Sciatic nerve (tissue), 2 donors: ENCODE results near the gene LINC01488. TPM values are rescaled to one million over a fixed set of nuclear protein-coding genes. Genes with fewer than 3 reads are reported as not detected.

ENCODE experiments used
- ATAC-seq: fragments of 200-7000 bp; cut with Tn5 transposase; one replicate; pipeline ENCODE4 v1.9.1; 2020; ENCODE audit warnings: mild to moderate bottlenecking, moderate library complexity
- DNase-seq: peaks from one replicate; pipeline ENCODE4 v3.0.0-alpha.2; 2020; ENCODE audit warnings: low spot score
- intact Hi-C: fragments of 100-400 bp; cut with DNase I; formaldehyde crosslinking; loops from one replicate; pipeline ENCODE4 v1.14.2; 2022
- total RNA-seq: library from RNA; stranded (reverse); fragmentation: NEBNext Ultra II Directional; extraction: Animal tissue kit (Norgen Biotek cat#: 25700); gene quantifications from one replicate; pipeline ENCODE4 v1.2.1, GENCODE V29; 2021
- donor health status: DM: no; HTN: no; CAD: no.
- donor health status: DM: no; HTN: no; CAD: no.

LINC01488 gene
- total RNA-seq, 1 donor from 2014 or later, result not detected

DNA sequence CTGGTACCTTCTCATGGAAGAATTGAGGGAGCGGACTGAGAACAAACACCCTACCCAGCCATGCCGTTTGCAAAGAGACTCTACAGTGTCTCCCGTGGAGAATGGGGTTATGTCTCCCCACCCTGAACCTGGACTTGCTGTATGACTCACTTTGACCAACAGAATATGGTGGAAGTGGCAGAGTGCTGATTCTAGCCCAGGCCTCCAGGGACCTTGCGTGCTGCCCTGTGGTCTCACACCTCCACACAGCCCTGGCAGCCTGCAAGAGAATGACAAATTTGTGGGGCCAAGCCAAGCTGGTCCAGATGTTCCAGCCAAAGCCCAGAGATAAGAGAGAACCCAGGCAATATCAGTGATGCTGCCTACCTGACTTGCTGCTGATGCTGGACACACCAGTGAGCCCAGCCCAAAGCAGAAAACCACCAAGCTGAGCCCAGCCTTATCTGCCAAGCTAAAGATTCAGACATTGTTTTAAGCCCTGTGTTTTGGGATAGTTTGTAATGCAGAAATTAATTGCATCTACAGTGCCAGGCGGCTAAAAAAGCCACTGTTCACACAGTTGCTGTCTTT, 8.1 kb upstream of the LINC01488 start:
- ATAC-seq, result no peak
- no peak for DNase-seq
- intact Hi-C loops, result no loop called here

DNA sequence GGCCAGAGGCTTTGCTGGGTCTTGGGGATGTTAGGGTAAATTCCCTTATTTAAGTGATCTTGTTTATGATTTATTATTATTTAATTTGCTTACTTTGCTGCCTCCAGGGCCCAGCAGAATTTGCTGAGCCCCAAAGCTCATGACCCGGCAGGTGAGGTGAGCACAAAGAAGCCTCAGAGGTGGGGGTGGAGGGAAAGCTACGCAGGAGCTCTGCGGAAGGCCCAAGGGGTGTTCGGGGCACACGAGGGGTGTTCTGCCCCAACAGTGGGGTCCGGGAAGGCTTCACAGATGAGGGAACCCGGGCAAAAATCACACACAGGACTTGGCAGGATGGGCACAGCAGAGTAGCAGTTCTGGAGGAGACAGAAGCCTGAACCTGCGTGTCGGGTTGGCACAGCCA, 6.7 kb upstream of the LINC01488 start:
- intact Hi-C loops, result no loop called here
- no peak for ATAC-seq
- DNase-seq, result no peak

DNA sequence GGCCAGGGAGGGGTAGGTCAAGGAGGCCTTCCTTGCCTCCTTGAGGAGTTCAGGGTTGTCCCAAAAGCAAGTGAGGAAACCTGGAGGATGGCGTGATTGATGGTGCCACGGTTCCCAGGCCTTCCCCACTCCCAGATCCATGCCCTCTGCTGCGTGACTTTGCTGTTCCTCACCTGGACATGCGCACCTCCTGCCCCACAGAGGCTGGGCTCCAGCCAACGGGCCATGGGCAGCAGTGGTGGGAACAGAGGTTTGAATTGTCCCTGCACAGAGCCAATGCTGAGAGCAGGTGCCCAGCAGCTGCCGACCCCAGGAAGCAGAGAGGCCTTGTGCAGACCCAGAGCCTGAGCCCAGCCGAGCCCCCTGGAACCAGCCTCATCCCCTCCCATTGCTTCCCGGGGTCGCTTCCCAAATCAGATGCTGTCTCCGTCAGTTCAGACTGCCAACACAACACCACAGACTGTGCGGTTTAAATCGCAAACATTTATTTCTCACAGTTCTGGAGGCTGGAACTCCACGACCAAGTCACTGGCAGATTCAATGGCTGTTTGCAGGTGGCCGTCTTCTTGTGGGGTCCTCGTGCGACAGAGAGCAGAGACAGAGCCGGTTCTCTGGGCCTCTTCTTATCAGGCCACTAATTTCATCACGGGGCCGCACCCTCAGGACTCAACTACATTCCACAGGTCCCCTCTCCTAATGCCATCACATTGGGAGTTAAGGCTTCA, 6.2 kb upstream of the LINC01488 start:
- intact Hi-C loops, result no loop called here
- DNase-seq, result no peak
- no peak for ATAC-seq

DNA sequence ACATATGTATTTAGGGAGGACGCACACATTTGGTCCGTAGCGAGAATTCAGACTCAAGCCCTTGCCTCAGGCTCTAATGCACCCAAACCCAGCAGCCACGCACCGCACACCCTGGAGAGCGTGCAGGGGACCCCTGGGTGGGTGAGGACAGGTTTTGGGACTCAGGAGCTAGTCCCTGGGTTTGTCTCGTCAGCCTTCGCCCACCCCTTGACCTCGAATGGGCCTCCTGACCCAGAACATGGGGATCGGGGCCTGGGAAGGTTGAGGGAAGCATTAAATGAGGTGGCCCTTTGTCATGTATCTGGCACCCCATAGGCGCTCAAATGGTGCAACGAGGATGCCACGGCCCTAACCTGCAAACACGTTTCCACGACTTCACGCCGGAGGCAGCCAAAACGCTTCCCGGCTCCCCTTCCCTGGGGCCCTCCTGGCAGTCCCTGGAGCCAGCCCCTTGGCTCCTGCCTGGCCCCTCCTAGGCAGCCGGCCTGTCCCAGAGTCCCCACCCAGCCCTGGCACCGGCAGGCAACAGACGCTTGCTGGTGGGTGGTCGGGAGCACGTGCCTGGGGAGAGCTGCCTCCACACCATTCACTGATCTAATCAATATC, 5.5 kb upstream of the LINC01488 start:
- DNase-seq, result no peak
- no peak for ATAC-seq
- intact Hi-C loops, result no loop called here

DNA sequence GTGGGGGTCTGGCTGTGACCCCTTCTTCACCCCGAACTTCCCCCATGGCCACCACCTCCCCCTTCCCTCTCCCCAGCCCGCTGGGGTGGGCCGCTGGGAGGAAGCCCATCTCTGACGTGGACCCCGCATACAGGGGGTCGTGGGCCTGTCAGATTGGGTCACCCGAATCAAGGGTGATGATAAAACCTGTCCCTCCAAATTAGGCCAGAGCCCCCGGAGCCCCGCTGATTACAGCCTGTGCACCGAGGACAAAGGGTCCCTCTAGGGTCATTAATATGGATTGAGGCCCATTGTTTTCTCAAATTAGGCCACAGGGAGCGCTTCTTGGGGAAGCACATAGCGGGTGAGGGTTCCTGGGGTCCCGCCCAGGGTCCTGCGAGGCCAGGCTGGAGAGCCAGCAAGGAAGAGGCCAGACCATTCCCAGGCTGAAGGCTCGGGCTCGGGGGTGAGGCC, 4.9 kb upstream of the LINC01488 start:
- intact Hi-C loops, result no loop called here
- DNase-seq (no peak), ATAC-seq (no peak)

DNA sequence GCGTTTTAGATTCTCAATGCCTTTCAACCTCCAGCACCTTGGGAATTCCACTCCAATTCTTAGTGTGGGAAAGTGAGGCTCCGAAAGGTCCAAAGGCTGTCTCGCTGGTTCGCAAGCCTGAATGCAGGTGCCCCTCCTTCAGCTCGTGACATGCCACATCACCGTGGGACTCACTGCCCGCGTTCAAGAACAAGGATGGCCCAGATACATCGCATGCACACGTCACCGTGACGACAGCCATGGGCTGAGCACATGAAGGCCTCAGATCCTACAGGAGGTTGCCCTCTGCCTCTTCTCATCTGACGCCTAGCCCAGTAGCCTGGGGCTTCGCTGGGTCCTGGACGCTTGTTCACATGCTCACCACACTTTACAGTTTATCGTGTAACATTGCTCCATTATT, 4.4 kb upstream of the LINC01488 start:
- ATAC-seq (no peak), DNase-seq (no peak)
- intact Hi-C loops, result no loop called here

DNA sequence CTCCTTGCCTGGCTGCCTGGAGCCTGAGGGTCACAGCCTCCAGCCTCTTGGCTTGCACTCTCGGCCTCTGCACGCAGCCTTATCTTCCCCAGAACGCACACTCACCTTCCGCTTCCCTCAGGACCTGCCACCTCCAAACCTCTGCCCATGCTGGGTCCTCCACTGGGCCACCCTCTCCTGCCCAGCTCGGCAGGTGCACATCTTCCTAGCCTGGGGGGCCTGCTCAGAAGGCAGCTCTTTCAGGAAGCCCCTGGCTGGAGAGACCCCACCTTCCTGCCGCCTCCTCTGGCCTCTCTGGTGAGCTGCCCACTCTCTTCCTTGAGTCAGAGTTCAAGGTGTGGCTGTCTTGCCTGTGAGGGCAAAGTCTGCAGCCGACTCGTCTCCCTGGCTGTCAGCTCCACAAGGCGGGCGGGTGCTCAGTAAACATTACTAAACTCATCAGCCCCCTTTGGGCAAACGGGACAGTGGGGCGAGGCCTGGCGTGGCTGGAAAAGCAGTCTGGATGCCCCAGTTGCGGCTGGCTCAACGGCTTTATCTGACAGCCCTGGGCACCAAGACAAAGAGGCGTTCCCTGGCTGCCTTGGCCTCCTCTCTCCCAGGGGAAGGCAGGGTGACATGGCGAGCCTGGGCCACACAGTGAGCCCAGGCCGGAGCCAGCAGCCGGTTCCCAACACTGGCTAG, 1.7 kb upstream of the LINC01488 start:
- intact Hi-C loops, result no loop called here
- DNase-seq, result no peak
- ATAC-seq, result peak; percentile 15

DNA sequence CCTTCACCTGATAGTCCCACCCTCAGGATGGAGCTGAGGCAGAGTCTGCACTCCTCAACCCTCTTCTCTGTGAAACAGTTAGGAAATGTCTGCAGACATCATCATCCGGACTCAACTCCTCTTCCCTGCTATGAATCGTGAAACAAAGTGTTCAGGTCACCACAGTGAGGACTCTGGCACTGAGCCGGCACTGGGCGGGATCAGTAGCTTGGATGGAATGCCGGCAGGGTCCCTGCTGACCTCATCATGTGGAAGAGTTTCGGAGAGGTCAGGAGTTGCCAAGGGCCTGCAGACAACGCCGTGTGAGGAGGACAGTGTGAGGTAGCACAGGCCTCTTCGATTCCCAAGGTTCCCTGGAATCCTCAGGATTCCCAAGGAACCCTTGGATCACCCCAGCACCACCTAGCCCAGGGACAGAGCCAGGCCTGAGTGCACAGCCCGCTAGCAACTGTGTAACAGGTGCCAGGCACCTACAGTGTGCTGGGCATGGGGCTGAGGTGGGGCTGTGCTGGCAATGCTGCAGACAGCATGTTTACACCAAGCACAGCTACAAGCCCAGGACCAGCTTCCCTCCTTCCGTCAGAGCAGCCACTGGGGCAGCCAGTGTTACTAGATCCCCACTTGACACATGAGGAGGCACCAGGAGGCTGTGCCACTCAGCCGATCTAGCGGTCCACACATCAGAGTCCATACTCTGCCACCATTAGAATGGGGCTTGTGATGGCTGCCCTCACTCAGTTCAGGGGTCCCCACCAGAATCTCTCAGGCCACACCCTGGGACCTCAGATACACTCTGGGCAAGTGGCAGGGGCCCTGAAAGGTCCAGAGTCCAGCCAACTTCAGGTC, 693 bp upstream of the LINC01488 start:
- intact Hi-C loops, result no loop called here
- ATAC-seq (peak; percentile 43), DNase-seq (no peak)

DNA sequence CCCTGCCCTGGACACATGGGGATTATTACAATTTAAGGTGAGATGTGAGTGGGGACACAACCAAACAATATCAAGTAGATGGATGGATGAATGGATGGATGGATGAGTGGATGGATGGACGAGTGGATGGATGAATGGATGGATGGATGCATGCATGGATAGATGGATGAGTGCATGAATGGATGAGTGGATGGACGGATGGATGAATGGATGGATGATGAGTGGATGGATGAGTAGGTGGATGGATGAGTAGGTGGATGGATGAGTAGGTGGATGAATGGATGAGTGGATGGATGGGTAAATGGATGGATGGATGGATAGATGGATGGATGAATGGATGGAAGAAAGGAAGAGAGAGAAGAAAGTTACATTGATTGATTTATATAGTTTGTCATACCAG, 859 bp downstream of the LINC01488 start:
- DNase-seq, result no peak
- intact Hi-C loops, result no loop called here
- no peak for ATAC-seq

DNA sequence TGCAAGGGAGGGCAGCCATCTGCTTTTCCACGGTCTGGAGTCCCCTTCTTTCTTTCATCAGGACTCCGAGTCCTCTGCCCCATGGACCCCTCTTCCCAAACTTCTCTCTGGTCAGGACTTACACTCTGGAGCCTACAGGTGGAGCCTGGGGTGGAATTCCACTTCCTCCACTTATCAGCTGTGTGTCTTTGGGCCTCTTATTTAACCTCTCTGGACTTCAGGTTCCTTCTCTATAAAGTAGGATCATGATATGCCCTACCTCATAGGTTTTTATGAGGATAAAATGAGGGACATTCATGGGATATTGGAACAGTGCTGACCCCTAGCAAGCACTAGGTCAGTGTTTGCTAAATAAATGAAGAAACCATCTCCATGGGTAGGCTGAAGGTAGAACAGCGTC, 1.7 kb downstream of the LINC01488 start:
- DNase-seq (no peak), ATAC-seq (no peak)
- intact Hi-C loops, result no loop called here

DNA sequence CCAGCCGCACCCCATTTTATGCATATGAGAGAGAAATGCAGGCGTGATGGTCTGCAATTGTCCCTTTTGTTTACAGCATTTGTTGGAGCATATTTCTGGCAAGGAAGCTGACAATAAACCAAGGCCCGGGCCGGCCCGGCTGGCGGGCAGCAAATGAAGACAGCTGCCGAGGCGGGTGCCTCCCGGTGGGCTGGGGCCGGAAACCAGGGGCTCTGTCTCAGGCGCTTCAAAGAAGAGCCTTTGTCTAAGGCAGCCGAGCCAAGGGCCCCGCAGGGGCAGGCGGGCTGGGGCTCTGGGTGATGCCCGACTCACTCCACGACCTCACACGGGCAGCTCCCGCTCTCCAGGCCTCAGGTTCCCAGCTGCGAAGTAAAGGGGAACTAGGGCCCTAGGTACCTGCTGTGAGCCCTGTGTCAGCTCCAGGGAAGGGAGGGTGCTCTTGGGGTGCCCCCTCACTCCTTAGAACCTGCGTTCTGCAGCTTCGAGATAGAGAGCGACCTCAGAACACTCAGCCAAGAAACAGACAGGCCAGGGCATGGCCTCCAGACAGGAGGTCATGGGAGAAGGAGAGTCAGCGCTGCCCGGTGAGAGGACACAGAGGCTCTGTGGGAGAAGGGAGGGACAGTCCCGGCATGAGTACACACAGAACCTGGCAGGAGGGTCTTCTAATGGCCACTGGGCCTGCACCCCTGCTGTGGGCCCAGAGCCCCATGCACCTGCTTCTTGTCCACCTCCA, 2.4 kb downstream of the LINC01488 start:
- DNase-seq (no peak), ATAC-seq (no peak)
- intact Hi-C loops, result no loop called here

DNA sequence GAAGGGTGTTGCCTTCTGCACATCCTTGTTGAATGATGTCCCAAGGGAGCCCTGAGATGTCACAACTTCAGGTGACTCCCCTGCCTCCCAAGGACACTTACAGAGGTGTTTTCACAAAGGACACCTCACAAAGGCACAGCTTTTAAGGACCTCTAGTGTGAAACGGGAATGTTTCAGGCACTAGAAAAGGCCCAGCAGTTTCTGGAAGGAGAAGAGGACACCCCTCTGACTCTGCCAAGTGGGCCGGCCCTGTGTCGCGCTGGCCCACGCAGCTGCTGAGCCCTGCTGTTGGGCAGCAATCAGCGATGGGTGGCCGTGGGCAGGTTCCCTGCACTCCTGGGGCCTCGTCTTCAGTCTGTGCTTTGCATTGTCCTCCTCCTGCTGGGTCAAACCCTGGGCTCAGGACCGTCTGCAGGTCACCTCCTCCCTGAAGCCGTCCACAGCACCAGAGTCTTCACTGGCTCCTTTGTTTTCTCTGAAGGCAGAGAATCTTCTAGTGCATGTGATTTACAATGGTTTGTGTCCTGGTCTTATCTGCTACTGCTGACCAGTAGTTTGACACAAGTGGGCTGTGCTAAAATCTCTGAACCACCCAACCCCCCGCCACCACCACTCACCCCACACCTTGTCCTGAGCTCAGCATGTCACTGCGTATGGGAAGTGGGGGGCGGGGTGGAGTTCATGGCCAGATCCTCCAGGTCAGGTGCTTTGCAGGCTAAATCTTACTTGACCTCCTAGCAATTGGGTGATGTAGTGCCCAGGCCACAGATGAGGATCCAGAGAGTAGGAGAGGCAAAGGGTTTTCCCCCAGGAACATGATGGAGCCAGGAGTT, 3.2 kb downstream of the LINC01488 start:
- DNase-seq (no peak), ATAC-seq (no peak)
- intact Hi-C loops, result loop anchor here (5.0 kb wide), 1 partner anchor 153 kb away; no protein-coding TSS in a partner anchor

DNA sequence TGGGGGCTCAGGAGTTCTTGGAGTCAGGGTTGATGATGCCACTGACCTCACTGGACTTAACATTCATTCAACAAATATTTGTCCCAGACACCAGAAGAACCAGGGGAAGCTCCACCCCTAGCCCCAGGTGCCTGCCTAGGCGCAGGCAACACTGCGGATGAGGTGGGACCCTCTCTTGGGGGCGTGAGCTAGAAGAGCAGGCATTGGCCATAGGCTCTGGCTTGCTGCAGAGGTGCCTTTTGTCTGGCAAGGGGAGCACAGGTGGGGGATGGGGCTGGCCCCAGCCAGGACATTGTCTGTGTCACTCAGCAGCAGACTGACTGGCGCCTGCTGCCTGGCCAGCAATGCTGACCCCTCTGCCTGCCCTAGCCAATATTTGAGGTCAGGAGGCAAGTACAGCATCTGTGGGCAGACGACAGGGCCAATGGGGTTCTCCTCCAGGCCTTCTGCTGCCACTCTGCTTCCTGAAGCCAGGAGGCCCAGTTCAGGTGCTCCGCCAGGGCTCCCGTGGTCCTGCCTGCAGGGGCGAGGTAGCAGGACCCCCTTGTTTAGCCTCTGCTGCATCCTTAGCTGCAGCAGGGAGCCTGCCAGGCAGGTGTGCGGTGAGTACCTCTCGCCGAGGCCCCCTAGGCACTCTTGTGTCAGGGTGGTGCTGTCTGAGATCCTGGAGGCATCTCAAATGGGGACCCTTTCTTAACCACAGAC, 4.0 kb downstream of the LINC01488 start:
- ATAC-seq (no peak), DNase-seq (no peak)
- intact Hi-C loops, result loop anchor here (5.0 kb wide), 1 partner anchor 152 kb away; no protein-coding TSS in a partner anchor

DNA sequence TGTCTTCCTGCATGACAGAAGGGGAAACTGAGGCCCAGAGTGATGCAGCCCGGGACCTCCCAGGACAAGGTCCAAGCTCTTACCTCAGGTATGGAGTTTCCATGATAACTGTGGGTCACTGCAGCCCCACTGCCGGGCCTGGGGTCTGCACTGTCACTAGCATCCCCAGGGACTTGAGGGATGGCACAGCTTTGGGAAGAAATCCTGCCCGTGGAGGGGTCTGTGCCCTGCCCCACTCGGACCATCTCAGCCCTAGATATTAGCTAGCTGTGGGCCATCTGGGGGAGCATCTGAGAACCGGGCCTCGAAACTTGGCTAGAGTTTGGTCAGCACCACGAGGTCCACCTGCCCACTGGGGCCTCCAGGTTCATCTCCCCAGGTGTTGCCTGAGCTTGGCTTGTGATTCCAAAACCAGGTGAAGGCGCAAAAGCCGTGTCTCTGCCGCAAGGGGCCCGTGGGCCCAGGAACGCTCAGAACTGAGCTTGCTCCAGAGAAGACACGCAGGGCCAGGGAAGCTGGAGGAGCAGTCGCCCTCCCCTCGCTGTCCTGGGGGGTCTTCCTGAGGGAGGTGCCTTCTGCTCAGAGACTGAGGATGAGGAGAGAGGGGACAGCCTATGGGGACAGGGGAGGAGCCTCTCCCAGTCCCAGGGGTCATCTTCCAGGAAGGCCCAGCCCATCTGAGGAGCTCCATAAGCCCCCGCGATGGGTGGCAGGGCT, 4.8 kb downstream of the LINC01488 start:
- DNase-seq, result no peak
- ATAC-seq, result no peak
- intact Hi-C loops, result loop anchor here (5.0 kb wide), 1 partner anchor 151 kb away; no protein-coding TSS in a partner anchor

DNA sequence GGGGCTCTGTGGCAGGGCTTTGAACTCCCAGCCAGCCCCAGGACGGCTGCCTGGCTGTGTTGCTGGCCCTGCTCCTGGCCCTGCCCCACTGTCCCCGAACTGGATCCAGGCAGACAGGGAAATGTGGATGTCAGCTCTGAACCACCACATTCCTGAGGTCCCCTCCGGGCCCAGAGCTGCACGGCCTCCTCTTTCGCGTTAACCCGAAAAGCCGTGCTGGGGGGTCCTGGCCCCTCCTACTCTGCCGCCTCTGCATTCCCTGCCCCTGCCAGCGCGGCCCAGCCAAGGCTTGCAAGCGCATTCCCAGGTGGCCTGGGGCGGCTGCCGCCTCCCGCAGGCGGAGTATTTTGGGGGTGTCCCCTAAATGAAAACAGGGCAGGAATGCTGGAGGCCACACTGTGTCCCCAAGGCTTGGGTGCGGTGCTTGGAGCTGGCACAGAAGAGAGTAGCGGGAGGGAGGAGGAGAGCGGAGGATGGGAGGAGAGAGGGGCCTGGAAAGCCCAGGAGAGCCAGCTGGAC, 5.4 kb downstream of the LINC01488 start:
- ATAC-seq, result peak; percentile 72
- intact Hi-C loops, result loop anchor here (5.0 kb wide), 1 partner anchor 150 kb away; no protein-coding TSS in a partner anchor
- no peak for DNase-seq

DNA sequence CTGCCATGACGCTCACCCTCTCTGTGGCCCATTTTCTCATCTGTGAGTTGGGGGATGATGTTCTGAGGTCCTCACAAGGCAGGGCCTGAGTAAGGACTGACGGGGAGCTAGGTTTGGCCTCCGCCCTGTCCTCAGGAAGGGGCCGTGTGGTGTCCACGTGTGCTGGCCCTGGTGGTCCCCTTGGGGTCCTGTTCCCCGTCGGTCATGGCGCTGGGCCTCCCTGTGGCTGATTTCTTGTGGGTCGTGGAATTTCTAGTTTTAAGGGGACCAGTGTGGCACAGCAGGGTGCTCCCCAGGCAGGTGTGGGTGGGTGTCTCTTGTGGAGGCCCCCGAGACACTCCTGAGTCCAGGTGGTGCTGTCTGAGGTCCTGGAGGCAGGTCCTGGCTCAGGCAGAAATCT, 5.9 kb downstream of the LINC01488 start:
- no peak for DNase-seq
- intact Hi-C loops, result loop anchor here (5.0 kb wide), 1 partner anchor 150 kb away; no protein-coding TSS in a partner anchor

More for the DNA sequence above, 5.9 kb downstream of the LINC01488 start:
- no peak for ATAC-seq
